Loucy (cell line): ENCODE measurements around the gene B3GNT4.

ENCODE experiments used
- EZH2phosphoT487 ChIP-seq: fragments of 200-600 bp; IDR thresholded peaks from 2 replicates; pipeline ENCODE4 v1.6.1; 2018; ENCODE audit warnings: antibody characterized with exemption, mild to moderate bottlenecking, moderate library complexity, borderline replicate concordance
- TF ChIP-seq, protein P1 (sequence below): fragments of 200-600 bp; sonication (generic); conservative IDR thresholded peaks from 2 replicates; pipeline ENCODE4 v1.5.1; 2014; ENCODE audit warnings: mild to moderate bottlenecking, antibody characterized with exemption, low read length

DNA sequence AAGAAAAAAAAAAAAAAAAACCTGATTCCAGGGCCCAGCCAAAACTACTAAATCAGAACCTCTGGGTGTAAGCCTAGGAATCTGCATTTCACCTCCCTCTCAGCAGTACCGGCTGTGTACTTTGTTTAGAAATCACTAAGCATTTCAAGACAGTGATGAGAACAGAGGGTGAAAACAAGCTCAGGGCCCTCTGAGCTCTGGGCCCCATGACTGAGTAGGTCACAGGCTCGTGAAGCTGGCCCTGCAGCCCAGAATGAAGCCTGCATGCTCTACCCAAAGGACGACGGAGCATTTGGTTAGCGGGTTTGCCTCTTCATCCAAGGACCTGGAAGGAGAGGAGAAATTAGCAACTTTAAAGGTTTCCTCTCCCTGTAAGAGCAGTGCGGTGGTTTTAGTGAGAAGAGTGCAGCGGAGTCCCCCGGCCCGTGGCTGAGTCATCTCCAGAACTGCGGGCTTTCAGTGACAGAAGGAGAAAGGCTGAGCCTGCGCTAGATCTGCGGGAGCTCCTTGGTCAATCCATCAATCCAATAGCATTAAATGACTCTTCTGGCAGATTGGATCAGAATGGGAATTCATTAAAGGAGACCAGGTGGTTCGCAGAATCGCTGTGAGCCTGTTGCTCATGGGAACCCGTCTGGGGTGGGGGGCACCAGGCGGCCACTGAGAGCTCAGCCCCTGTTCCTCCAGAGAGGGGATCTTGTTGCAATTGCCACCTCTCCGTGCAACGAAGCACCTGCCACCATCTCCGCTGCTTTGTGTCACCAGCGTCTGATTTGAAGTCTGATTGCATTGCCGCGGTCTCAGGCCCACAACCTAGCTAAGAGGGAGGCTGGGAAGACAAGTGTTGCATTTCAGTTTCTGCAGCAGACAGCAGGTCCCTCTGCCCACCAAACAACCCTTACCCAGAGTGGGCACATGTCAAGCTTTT is 36.8 kb upstream of the B3GNT4 start:
- TF ChIP-seq, protein P1, sequence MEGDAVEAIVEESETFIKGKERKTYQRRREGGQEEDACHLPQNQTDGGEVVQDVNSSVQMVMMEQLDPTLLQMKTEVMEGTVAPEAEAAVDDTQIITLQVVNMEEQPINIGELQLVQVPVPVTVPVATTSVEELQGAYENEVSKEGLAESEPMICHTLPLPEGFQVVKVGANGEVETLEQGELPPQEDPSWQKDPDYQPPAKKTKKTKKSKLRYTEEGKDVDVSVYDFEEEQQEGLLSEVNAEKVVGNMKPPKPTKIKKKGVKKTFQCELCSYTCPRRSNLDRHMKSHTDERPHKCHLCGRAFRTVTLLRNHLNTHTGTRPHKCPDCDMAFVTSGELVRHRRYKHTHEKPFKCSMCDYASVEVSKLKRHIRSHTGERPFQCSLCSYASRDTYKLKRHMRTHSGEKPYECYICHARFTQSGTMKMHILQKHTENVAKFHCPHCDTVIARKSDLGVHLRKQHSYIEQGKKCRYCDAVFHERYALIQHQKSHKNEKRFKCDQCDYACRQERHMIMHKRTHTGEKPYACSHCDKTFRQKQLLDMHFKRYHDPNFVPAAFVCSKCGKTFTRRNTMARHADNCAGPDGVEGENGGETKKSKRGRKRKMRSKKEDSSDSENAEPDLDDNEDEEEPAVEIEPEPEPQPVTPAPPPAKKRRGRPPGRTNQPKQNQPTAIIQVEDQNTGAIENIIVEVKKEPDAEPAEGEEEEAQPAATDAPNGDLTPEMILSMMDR, result no peak
- TF ChIP-seq EZH2phosphoT487, result no peak
